Omental fat pad (tissue), 4 donors: ENCODE measurements around the gene RAB28. TPM values are rescaled to one million over a fixed set of nuclear protein-coding genes. Genes with fewer than 3 reads are reported as not detected.

ENCODE experiments used
- ATAC-seq: fragments of 150-250 bp; one replicate; pipeline ENCODE4 v1.9.1; 2016; ENCODE audit warnings: mild to moderate bottlenecking, moderate library complexity; ENCODE audit not compliant: low FRiP score
- DNase-seq: peaks from one replicate; pipeline ENCODE4 v3.0.0-alpha.2; 2019; ENCODE audit warnings: low spot score
- CTCF ChIP-seq, 3 donors: fragments of 450-650 bp; IDR thresholded peaks; one replicate each; pipeline ENCODE4 v1.5.1; 2016 to 2017; ENCODE audit warnings: antibody characterized with exemption in 3 of 3, mild to moderate bottlenecking in 3 of 3, moderate library complexity in 2 of 3
- total RNA-seq, 4 donors: library from RNA; depleted of rRNA; stranded (reverse); fragments of >200 nt; gene quantifications; one replicate each; pipeline ENCODE4 v1.1.0, GENCODE V29; 2016

The RAB28 gene
- total RNA-seq, 4 donors from 2014 or later = 11.9 to 34.0 (median 17.9) TPM

- no peak for TF ChIP-seq CTCF (IDR thresholded peaks at IDR 0.05)
- ATAC-seq = no peak
- no peak for DNase-seq
Observed at GRCh38 chr4:13452927-13453579, 31.1 kb downstream of the RAB28 start.

- no peak for DNase-seq
- TF ChIP-seq CTCF (IDR thresholded peaks at IDR 0.05) = no peak
- ATAC-seq = no peak
Observed at GRCh38 chr4:13449590-13449989, 34.5 kb downstream of the RAB28 start.

GRCh38 chr4:13445841-13446790, 38.0 kb downstream of the RAB28 start:
- ATAC-seq = no peak
- TF ChIP-seq CTCF (IDR thresholded peaks at IDR 0.05) = no peak
- DNase-seq = no peak

GRCh38 chr4:13441506-13441905, 42.6 kb downstream of the RAB28 start:
- TF ChIP-seq CTCF (IDR thresholded peaks at IDR 0.05) = no peak
- DNase-seq = no peak
- ATAC-seq = no peak

- DNase-seq (no peak), ATAC-seq (no peak)
- no peak for TF ChIP-seq CTCF (IDR thresholded peaks at IDR 0.05)
Observed at GRCh38 chr4:13436962-13437361, 47.2 kb downstream of the RAB28 start.

GRCh38 chr4:13432453-13432852, 51.7 kb downstream of the RAB28 start:
- DNase-seq (no peak), ATAC-seq (no peak)
- no peak for TF ChIP-seq CTCF (IDR thresholded peaks at IDR 0.05)
